GM23338 (cell line): ENCODE data around the gene NLK. TPM values are rescaled to one million over a fixed set of nuclear protein-coding genes. Genes with fewer than 3 reads are reported as not detected.

Experiments
- ATAC-seq: fragments of 200-7000 bp; cut with Tn5 transposase; 3 replicates; pipeline ENCODE4 v1.9.1; 2020
- DNase-seq: peaks from one replicate; pipeline ENCODE4 v3.0.0-alpha.2; 2015; ENCODE audit warnings: low spot score
- H2AFZ ChIP-seq: fragments of 200-600 bp; sonication (generic); 2 replicates; pipeline ENCODE4 v1.8.0; 2016; ENCODE audit warnings: antibody characterized with exemption, mild to moderate bottlenecking, moderate library complexity
- H3F3A ChIP-seq: fragments of 200-600 bp; sonication (generic); replicated peaks from 2 replicates; pipeline ENCODE4 v1.8.0; 2017; ENCODE audit warnings: antibody characterized with exemption, mixed run types, low read depth
- H3K27ac ChIP-seq: fragments of 200-600 bp; sonication (generic); 2 replicates; pipeline ENCODE4 v1.6.1; 2016; ENCODE audit warnings: low read depth
- H3K27me3 ChIP-seq: fragments of 200-600 bp; sonication (generic); 2 replicates; pipeline ENCODE4 v1.8.0; 2016; ENCODE audit warnings: mild to moderate bottlenecking, mixed run types, moderate library complexity; ENCODE audit not compliant: insufficient read depth
- H3K36me3 ChIP-seq: fragments of 200-600 bp; sonication (generic); 2 replicates; pipeline ENCODE4 v1.8.0; 2016; ENCODE audit warnings: mild to moderate bottlenecking; ENCODE audit not compliant: insufficient read depth
- H3K4me1 ChIP-seq: fragments of 200-600 bp; sonication (generic); 2 replicates; pipeline ENCODE4 v1.8.0; 2016; ENCODE audit warnings: mild to moderate bottlenecking, moderate library complexity; ENCODE audit not compliant: insufficient read depth
- H3K4me2 ChIP-seq: fragments of 200-600 bp; sonication (generic); 2 replicates; pipeline ENCODE4 v1.7.1; 2017; ENCODE audit warnings: mixed run types
- H3K4me3 ChIP-seq: fragments of 200-600 bp; sonication (generic); 2 replicates; pipeline ENCODE4 v1.6.1; 2016; ENCODE audit warnings: mixed run types
- H3K79me2 ChIP-seq: fragments of 200-600 bp; sonication (generic); replicated peaks from 2 replicates; pipeline ENCODE4 v1.8.0; 2017; ENCODE audit warnings: mild to moderate bottlenecking; ENCODE audit not compliant: insufficient read depth
- H3K9me2 ChIP-seq: fragments of 200-600 bp; sonication (generic); 2 replicates; pipeline ENCODE4 v1.8.0; 2017; ENCODE audit not compliant: insufficient read depth
- H4K20me1 ChIP-seq: fragments of 200-600 bp; sonication (generic); replicated peaks from 2 replicates; pipeline ENCODE4 v1.8.0; 2017; ENCODE audit warnings: mild to moderate bottlenecking; ENCODE audit not compliant: insufficient read depth
- H3K27ac Mint-ChIP-seq: 2 replicates; pipeline ENCODE4 v1.8.0; 2020; ENCODE audit warnings: inconsistent platforms, mild to moderate bottlenecking, moderate library complexity, mixed read lengths
- H3K27me3 Mint-ChIP-seq: 3 replicates; pipeline ENCODE4 v1.8.0; 2022; ENCODE audit warnings: low read depth, mild to moderate bottlenecking, moderate library complexity, mixed read lengths, inconsistent platforms; ENCODE audit not compliant: insufficient read depth, poor library complexity
- H3K36me3 Mint-ChIP-seq: 3 replicates; pipeline ENCODE4 v1.8.0; 2021; ENCODE audit warnings: low read depth, mild to moderate bottlenecking, inconsistent platforms, moderate library complexity, mixed read lengths
- H3K4me1 Mint-ChIP-seq: 3 replicates; pipeline ENCODE4 v1.8.0; 2020; ENCODE audit warnings: mild to moderate bottlenecking, inconsistent platforms, mixed read lengths
- H3K4me3 Mint-ChIP-seq: 3 replicates; pipeline ENCODE4 v1.8.0; 2021; ENCODE audit warnings: moderate library complexity, mild to moderate bottlenecking, inconsistent platforms, mixed read lengths
- H3K9me3 Mint-ChIP-seq: 3 replicates; pipeline ENCODE4 v1.8.0; 2020; ENCODE audit warnings: moderate library complexity, mild to moderate bottlenecking, inconsistent platforms, mixed read lengths
- CREB1 ChIP-seq: fragments of 250-450 bp; sonication (Bioruptor Pico); IDR thresholded peaks from 2 replicates; pipeline ENCODE4 v1.5.0; 2020; ENCODE audit warnings: low read depth, mild to moderate bottlenecking, moderate library complexity
- ETS1 ChIP-seq: IDR thresholded peaks from 2 replicates; pipeline ENCODE4 v1.6.1; 2016; ENCODE audit warnings: antibody characterized with exemption
- EZH2phosphoT487 ChIP-seq: fragments of 200-600 bp; sonication (generic); IDR thresholded peaks from one replicate; pipeline ENCODE4 v1.8.1; 2018; ENCODE audit warnings: antibody characterized with exemption; ENCODE audit not compliant: unreplicated experiment
- NANOG ChIP-seq: IDR thresholded peaks from 2 replicates; pipeline ENCODE4 v1.6.1; 2016; ENCODE audit warnings: antibody characterized with exemption, borderline replicate concordance
- POLR2AphosphoS5 ChIP-seq: IDR thresholded peaks from 2 replicates; pipeline ENCODE4 v1.6.1; 2016; ENCODE audit warnings: antibody characterized with exemption, low read depth
- STAT1 ChIP-seq: IDR thresholded peaks from one replicate; pipeline ENCODE4 v1.6.1; 2016; ENCODE audit warnings: antibody characterized with exemption; ENCODE audit not compliant: unreplicated experiment
- ZNF114 ChIP-seq: fragments of 250-450 bp; sonication (Bioruptor Pico); IDR thresholded peaks from 2 replicates; pipeline ENCODE4 v1.5.0; 2020; ENCODE audit warnings: mild to moderate bottlenecking, moderate library complexity
- ZNF331 ChIP-seq: fragments of 250-450 bp; sonication (Bioruptor Pico); IDR thresholded peaks from 2 replicates; pipeline ENCODE4 v1.5.0; 2020; ENCODE audit warnings: low read depth, mild to moderate bottlenecking, moderate library complexity
- polyA plus RNA-seq: library from polyadenylated mRNA; unstranded; fragments of >200 nt; fragmentation: Nextera tagmentation; extraction: Ambion mirVana; gene quantifications from 2 replicates; pipeline ENCODE4 v1.2.1, GENCODE V29; 2016
- total RNA-seq: library from RNA; depleted of rRNA; stranded (reverse); fragments of >200 nt; shearing (Covaris generic); gene quantifications from 2 replicates; pipeline ENCODE4 v1.2.3, GENCODE V29; 2014
- TF ChIP-seq, protein P1 (sequence below): IDR thresholded peaks from one replicate; pipeline ENCODE4 v1.6.1; 2018; ENCODE audit warnings: antibody characterized with exemption; ENCODE audit not compliant: unreplicated experiment
- TF ChIP-seq, protein P2 (sequence below): fragments of 250-450 bp; sonication (Bioruptor Pico); IDR thresholded peaks from 2 replicates; pipeline ENCODE4 v1.5.0; 2020; ENCODE audit warnings: mild to moderate bottlenecking, moderate library complexity

NLK gene
- total and polyA plus RNA-seq, 2 experiments from 2014 or later = 34.7 to 78.5 TPM

DNA sequence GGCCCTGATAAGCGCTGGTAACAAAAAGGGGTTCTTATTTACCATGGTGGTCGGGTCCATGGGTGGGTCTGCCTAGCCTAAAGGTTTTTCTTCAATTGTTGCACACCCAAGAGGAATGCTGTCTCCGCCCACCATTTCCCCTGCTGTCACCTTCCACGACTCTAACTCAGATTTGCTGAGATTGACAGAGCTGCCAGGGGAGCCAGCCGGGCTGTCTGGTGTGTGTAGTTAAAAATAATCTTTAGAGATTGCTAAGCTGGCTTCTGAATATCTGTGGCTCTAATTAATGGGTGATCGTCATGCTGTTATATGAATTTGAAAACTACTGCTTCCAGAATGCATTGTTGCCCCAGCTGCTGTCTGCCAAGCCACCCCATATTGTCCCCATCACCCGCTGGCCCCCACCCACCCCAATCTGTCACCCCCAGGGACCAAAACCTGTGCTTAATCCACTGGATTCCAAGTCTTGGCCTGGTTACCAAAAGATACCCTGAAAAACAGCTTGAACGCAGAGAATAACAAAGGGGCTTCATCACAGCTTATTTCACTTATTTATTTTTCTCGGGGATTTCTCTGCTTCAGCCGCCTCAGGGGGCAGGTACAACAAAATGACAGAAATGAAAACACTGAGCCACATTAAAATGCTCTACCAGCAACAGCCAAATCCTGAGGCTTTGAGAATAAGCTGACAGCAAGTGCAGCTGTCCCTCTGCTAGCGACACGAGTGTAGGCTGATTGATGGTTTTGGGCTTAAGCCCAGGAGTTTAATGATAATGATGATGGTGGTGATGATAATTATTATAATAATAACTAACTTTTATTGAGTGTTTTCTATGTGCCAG, 46.1 kb upstream of the NLK start:
- H3K4me3 Mint-ChIP-seq = no peak overlapping the region
- TF ChIP-seq ZNF331 (no peak), EZH2phosphoT487 (no peak), CREB1 (CRISPR knock-in tag) (no peak), NANOG (no peak), ETS1 (no peak), STAT1 (no peak), ZNF114 (no peak), POLR2AphosphoS5 (no peak)
- TF ChIP-seq, protein P1, sequence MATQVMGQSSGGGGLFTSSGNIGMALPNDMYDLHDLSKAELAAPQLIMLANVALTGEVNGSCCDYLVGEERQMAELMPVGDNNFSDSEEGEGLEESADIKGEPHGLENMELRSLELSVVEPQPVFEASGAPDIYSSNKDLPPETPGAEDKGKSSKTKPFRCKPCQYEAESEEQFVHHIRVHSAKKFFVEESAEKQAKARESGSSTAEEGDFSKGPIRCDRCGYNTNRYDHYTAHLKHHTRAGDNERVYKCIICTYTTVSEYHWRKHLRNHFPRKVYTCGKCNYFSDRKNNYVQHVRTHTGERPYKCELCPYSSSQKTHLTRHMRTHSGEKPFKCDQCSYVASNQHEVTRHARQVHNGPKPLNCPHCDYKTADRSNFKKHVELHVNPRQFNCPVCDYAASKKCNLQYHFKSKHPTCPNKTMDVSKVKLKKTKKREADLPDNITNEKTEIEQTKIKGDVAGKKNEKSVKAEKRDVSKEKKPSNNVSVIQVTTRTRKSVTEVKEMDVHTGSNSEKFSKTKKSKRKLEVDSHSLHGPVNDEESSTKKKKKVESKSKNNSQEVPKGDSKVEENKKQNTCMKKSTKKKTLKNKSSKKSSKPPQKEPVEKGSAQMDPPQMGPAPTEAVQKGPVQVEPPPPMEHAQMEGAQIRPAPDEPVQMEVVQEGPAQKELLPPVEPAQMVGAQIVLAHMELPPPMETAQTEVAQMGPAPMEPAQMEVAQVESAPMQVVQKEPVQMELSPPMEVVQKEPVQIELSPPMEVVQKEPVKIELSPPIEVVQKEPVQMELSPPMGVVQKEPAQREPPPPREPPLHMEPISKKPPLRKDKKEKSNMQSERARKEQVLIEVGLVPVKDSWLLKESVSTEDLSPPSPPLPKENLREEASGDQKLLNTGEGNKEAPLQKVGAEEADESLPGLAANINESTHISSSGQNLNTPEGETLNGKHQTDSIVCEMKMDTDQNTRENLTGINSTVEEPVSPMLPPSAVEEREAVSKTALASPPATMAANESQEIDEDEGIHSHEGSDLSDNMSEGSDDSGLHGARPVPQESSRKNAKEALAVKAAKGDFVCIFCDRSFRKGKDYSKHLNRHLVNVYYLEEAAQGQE = no peak
- TF ChIP-seq, protein P2, sequence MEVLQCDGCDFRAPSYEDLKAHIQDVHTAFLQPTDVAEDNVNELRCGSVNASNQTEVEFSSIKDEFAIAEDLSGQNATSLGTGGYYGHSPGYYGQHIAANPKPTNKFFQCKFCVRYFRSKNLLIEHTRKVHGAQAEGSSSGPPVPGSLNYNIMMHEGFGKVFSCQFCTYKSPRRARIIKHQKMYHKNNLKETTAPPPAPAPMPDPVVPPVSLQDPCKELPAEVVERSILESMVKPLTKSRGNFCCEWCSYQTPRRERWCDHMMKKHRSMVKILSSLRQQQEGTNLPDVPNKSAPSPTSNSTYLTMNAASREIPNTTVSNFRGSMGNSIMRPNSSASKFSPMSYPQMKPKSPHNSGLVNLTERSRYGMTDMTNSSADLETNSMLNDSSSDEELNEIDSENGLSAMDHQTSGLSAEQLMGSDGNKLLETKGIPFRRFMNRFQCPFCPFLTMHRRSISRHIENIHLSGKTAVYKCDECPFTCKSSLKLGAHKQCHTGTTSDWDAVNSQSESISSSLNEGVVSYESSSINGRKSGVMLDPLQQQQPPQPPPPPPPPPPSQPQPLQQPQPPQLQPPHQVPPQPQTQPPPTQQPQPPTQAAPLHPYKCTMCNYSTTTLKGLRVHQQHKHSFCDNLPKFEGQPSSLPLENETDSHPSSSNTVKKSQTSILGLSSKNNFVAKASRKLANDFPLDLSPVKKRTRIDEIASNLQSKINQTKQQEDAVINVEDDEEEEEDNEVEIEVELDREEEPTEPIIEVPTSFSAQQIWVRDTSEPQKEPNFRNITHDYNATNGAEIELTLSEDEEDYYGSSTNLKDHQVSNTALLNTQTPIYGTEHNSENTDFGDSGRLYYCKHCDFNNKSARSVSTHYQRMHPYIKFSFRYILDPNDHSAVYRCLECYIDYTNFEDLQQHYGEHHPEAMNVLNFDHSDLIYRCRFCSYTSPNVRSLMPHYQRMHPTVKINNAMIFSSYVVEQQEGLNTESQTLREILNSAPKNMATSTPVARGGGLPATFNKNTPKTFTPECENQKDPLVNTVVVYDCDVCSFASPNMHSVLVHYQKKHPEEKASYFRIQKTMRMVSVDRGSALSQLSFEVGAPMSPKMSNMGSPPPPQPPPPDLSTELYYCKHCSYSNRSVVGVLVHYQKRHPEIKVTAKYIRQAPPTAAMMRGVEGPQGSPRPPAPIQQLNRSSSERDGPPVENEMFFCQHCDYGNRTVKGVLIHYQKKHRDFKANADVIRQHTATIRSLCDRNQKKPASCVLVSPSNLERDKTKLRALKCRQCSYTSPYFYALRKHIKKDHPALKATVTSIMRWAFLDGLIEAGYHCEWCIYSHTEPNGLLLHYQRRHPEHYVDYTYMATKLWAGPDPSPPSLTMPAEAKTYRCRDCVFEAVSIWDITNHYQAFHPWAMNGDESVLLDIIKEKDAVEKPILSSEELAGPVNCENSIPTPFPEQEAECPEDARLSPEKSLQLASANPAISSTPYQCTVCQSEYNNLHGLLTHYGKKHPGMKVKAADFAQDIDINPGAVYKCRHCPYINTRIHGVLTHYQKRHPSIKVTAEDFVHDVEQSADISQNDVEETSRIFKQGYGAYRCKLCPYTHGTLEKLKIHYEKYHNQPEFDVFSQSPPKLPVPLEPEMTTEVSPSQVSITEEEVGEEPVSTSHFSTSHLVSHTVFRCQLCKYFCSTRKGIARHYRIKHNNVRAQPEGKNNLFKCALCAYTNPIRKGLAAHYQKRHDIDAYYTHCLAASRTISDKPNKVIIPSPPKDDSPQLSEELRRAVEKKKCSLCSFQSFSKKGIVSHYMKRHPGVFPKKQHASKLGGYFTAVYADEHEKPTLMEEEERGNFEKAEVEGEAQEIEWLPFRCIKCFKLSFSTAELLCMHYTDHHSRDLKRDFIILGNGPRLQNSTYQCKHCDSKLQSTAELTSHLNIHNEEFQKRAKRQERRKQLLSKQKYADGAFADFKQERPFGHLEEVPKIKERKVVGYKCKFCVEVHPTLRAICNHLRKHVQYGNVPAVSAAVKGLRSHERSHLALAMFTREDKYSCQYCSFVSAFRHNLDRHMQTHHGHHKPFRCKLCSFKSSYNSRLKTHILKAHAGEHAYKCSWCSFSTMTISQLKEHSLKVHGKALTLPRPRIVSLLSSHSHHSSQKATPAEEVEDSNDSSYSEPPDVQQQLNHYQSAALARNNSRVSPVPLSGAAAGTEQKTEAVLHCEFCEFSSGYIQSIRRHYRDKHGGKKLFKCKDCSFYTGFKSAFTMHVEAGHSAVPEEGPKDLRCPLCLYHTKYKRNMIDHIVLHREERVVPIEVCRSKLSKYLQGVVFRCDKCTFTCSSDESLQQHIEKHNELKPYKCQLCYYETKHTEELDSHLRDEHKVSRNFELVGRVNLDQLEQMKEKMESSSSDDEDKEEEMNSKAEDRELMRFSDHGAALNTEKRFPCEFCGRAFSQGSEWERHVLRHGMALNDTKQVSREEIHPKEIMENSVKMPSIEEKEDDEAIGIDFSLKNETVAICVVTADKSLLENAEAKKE (CRISPR knock-in tag) = no peak
- ATAC-seq = no peak

More for the DNA sequence above, 46.1 kb upstream of the NLK start:
- Histone ChIP-seq H3K4me3 (no peak overlapping the region), H3F3A (no peaks in the 10 kb centered on the region), H3K27me3 (no peaks in the 10 kb centered on the region), H3K4me1 (peaks cover 9% of the 10 kb centered on the region; the same call in 1 of the 2 replicates), H3K4me2 (no peak overlapping the region), H3K27ac (no peak overlapping the region), H4K20me1 (no peaks in the 10 kb centered on the region), H2AFZ (0 out of 2 replicates have a peak overlapping the region, but pooled peaks have one; percentile 9), H3K79me2 (no peaks in the 10 kb centered on the region), H3K9me2 (peaks cover 18% of the 10 kb centered on the region), H3K36me3 (no peaks in the 10 kb centered on the region)
- DNase-seq = no peak
- Mint-ChIP-seq H3K9me3 (no peaks in the 10 kb centered on the region), H3K27ac (no peak overlapping the region), H3K27me3 (peaks cover 2% of the 10 kb centered on the region), H3K36me3 (no peaks in the 10 kb centered on the region), H3K4me1 (peaks cover 18% of the 10 kb centered on the region)
